ENCODE data around the gene ARL3.
"Not testable (repeated sequence)": the region's sequence is repeated elsewhere in the genome, so short reads cannot be mapped to it uniquely, and the experiment has no call there.

Gene ARL3

GRCh38 chr10:102670065-102670670 is 44.0 kb downstream of the ARL3 start:
- no peak for DNase-seq

DNA sequence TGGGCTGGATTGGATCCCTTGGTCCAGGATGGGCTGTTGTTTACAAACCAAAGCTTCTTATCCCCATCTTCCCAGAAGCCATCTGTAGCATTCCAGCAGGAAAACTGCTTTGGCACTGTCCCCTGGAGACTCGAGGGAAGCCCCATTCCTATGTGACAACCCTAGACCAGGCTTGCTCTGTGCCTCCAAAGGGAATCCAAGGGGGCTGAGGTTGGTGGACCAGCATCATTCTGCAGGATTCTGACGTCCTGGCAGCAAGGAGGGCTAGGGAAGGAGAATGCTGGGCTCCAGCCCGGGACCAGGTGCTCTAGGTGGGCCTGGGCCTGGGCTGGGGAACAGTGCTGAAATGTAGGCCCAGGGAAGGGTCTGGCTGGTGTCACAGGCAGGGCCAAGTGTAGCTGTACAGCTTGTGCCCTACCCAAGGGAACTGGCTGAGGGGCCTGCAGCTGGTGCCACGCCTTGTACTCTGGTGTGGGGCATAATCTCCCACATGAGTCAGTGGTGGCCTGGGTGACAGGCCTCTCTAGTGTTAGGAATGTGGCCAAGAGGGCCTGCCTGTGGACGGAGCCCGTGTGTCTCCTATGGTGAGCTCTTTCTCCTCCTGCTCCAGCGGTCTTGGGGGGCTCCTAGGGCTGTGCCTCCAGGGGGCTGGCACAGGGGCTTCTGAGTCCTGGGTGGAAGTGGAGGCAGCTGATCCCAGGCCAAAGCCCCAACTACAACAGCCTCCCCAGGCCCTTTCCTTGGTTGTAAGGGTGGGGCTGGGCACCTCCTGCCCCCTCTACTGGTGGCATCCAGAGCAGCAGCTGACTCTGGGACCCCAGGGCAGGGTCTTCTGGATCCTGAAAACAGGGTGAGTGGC is 44.8 kb downstream of the ARL3 start:
- no peak for DNase-seq

- no peak for DNase-seq
Measured at GRCh38 chr10:102668326-102669107, 45.7 kb downstream of the ARL3 start.

DNA sequence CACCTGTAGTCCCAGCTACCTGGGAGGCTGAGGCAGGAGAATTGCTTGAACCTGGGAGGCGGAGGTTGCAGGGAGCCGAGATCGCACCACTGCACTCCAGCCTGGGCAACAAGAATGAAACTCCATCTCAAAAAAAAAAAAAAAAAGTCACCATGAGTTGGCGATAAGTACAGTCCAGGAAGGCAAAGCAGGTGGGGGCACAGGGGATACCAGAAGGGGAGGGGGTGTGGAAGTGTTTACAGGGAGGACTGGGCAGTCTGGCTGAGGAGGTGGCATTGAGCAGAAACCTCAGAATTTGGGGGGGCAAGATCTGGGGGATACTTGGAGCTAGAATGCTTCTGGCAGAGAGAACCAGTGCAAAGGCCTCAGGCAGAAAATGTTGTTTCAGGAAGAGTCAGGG is 46.8 kb downstream of the ARL3 start:
- DNase-seq: not testable (repeated sequence)

GRCh38 chr10:102665904-102666509 is 48.2 kb downstream of the ARL3 start:
- no peak for DNase-seq

DNA sequence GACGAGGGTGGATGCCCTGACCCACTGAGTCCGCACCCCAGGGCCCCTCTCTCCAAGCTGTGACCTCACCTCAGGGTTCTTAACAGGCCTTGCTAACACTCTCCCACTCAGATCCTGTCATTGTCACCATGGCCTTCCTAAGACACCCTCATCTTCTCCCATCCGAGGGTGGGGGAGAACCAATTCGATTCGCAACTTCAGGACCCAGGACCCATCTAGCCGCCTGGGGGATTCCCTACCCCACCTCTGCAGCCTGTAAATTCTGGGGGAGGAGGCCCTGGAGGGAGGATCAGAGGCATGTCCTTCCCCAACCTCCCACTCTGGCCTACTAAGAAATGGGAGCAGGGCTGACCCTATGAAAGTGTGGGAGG is 52.6 kb downstream of the ARL3 start:
- DNase-seq: no peak

DNA sequence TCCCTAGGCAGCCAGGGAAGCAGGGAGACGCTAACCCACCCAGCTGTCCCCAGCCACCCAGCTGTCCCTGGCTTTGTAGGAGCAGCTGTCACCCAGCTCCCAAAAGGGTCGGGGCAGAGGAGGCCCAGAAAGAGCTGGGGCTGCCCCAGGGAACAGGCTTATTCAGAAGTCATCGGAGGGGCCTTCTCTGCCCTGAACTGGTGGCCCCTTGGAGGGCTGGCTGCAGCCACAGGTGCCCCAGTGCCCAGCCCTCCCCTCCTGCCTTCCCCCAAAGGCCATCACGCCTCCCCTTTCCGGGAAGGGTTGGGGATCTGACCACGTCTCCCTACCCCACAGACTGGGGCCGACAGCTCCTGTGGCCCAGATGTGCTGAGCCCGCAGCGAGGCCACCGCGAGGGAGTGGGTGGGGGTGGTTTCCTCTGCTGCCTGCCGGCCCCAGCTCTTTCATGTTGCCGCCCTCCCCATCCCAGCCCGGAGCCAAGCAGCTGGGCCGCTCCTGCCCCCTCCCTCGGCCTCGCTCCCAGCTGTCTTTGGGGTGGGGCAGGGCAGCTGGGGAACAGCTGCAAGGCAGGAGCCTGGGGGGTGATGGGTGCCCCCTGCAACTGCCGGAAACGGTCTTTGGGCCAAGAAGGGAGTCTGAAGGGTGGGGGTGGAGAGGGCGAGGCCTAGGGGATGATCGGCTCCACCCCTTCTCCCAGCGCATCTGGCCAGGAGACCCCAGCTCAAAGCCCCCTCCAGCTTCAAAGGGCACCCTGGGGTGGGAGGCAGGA is 53.1 kb downstream of the ARL3 start:
- DNase-seq: peak; percentile 80

DNA sequence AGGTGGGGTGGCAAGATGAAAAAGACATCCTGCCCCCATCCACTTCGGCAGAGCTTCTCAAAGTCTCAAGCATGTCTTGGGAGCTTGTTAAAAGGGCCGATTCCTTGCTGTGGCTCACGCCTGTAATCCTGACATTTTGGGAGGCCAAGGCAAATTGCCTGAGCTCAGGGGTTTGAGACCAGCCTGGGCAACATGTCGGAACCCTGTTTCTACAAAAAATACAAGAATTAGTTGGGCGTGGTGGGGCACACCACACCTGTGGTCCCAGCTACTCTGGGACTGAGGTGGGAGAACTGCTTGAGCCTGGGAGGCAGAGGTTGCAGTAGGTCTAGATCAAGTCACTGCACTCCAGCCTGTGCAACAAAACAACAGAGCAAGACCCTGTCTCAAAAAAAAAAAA is 55.4 kb downstream of the ARL3 start:
- no peak for DNase-seq

DNA sequence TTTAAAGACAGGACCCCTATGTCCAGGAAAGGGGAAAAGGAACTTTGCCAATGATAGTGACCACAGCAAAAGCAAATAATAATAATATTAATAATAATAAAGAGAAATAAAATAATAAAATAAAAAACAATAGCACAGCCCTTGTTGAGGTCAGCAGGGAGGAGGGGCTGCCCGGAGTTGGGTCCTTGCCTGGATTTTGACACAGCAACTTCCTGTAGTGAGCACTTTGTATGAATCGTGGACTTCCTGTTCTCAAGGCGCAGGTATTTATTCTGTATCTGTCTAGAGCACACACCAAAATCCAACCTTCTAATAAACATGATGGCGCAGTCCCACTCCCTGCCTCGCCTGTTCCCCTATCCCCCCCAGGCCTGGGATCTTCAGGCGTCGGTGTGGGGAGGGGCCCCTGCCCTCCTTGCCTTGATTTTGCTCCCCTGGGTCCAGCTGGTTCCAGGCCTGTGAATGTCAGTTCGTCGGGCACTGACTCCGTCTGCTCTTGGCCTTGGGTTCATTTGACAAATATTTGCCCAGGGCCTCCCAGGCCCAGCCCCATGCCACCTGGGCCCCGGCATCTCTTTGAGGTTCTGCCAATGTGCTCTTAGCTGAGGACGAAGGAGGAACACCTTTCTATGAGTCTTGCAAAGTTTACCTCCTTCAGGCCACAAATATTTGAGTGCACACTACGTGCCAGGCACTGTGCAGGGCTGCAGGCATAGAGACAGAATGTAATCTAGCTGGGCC is 56.0 kb downstream of the ARL3 start:
- no peak for DNase-seq

DNA sequence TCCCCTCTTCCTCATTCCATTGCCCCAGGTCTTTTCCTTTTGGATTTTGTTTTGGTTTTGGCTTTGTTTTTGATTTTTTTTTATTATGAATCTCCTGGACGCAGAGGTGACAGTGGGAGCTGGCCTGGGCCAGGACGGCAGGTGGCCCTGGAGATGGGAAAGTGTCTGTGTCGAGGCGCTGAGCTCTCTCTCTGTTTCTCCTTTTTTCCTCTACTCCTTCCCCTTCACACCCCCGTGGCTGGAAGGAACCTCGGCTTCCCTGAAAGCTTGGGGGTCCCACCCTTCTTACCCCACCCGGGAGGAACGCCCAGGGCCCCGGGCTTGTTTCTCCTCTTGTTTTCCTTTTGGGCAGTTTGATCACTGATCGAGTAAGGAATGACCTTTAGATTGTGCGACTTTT is 56.7 kb downstream of the ARL3 start:
- DNase-seq: no peak

DNA sequence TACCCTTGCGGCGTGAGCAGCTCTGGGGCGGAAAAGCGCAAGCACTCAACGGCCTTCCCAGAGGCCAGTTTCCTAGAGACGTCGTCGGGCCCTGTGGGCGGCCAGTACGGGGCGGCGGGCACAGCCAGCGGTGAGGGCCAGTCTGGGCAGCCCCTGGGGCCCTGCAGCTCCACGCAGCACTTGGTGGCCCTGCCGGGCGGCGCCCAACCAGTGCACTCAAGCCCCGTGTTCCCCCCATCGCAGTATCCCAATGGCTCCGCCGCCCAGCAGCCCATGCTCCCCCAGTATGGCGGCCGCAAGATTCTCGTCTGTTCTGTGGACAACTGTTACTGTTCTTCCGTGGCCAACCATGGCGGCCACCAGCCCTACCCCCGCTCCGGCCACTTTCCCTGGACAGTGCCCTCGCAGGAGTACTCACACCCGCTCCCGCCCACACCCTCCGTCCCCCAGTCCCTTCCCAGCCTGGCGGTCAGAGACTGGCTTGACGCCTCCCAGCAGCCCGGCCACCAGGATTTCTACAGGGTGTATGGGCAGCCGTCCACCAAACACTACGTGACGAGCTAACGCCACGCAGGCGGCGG is 57.3 kb downstream of the ARL3 start:
- DNase-seq: no peak

DNA sequence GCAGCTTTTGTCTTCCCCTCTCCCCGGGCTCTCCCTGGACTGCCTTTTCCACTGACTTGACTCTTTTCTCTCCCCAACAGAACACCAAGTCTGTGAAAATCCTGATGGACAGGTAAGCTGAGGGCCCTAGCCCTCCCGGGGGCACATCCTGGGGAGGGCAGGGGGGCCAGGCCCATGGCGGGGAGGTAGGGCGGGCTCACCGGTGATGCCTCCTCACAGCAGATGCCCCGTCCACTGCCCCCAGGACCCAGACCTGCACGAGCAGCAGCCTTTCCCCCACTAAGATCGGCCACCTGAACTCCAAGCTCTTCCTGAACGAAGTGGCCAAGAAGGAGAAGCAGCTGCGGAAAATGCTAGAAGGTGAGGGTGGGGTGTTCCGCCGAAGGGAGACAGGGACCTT is 58.2 kb downstream of the ARL3 start:
- no peak for DNase-seq

- no peak for DNase-seq
Measured at GRCh38 chr10:102654969-102655368, 59.2 kb downstream of the ARL3 start.

GRCh38 chr10:102654566-102654965 is 59.6 kb downstream of the ARL3 start:
- DNase-seq: no peak

DNA sequence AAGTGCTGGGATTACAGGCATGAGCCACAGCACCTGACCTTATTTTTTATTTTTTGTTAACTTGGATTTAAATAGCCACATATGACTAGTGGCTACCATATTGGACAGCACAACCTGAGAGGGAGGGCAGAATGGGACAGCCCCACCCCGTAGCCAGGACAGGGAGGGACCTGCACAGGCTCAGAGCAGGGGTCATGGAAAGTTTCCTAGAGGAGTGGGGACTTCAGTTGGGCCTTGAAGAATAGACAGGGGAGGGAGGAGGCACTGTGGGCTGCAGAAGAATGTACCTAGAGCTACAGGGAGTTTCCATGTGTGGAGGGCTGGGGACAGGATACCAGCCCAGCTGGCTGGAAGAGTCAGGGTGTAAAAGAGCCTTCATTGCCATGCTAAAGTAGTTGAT is 61.1 kb downstream of the ARL3 start:
- no peak for DNase-seq

GRCh38 chr10:102652170-102652916 is 61.9 kb downstream of the ARL3 start:
- DNase-seq: no peak

GRCh38 chr10:102651455-102652169 is 62.6 kb downstream of the ARL3 start:
- DNase-seq: no peak

GRCh38 chr10:102650655-102651454 is 63.3 kb downstream of the ARL3 start:
- DNase-seq: no peak

All from activated CD4-positive, alpha-beta T cell treated with anti-CD3 and anti-CD28 coated beads, Interleukin-10, Interleukin-2, amounts not matched to agents 100 ng/mL and 50 ng/mL, durations not matched to agents 16 hours and 8 hours (primary cell).